Measurements from ENCODE around the gene CFLAR. TPM values are rescaled to one million over a fixed set of nuclear protein-coding genes. Genes with fewer than 3 reads are reported as not detected.

CFLAR gene
- total and polyA plus RNA-seq, 2 of the 13 experiments (the other 11 are each of a cell fraction or from before 2014, with no cell fraction given): 43.8 to 92.1 TPM

GRCh38 chr2:201204655-201205514, 88.9 kb downstream of the CFLAR start (continued):
- peak in 1 of 2 experiments; percentile 27; a peak in 1 of 4 replicates for TF ChIP-seq ATF4 (CRISPR knock-in tag; IDR thresholded peaks at IDR 0.05)
- no peak; the same call in 1 of the 2 replicates for TF ChIP-seq ZNF616 (CRISPR knock-in tag; IDR thresholded peaks at IDR 0.05; ENCODE audit: low read depth)
- no peak for TF ChIP-seq MLLT10 (CRISPR knock-in tag; IDR thresholded peaks at IDR 0.05)
- no peak; the same call in 1 of the 2 replicates for TF ChIP-seq SMC3 (IDR thresholded peaks at IDR 0.05; ENCODE audit: low read length)
- TF ChIP-seq ZNF773 (CRISPR knock-in tag; IDR thresholded peaks at IDR 0.05; ENCODE audit: borderline replicate concordance): no peak
- peak; percentile 85 for TF ChIP-seq CREM (IDR thresholded peaks at IDR 0.05)
- no peak for TF ChIP-seq CREM (CRISPR knock-in tag; IDR thresholded peaks at IDR 0.05)
- peak; percentile 71 for TF ChIP-seq ERF (CRISPR knock-in tag; IDR thresholded peaks at IDR 0.05)
- TF ChIP-seq POLR2AphosphoS5 (IDR thresholded peaks at IDR 0.05; ENCODE audit: low read depth, low read length): peak; percentile 98
- TF ChIP-seq SP1 (IDR thresholded peaks at IDR 0.05): no peak
- TF ChIP-seq SP1 (CRISPR knock-in tag; IDR thresholded peaks at IDR 0.05): peak; percentile 23; the same call in 1 of the 2 replicates
- TF ChIP-seq, protein P1, sequence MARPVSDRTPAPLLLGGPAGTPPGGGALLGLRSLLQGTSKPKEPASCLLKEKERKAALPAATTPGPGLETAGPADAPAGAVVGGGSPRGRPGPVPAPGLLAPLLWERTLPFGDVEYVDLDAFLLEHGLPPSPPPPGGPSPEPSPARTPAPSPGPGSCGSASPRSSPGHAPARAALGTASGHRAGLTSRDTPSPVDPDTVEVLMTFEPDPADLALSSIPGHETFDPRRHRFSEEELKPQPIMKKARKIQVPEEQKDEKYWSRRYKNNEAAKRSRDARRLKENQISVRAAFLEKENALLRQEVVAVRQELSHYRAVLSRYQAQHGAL (CRISPR knock-in tag; IDR thresholded peaks at IDR 0.05; ENCODE audit: not compliant biosample characterization): no peak
- no peak for TF ChIP-seq REXO4 (CRISPR knock-in tag; IDR thresholded peaks at IDR 0.05; ENCODE audit: borderline replicate concordance)
- TF ChIP-seq, protein P2, sequence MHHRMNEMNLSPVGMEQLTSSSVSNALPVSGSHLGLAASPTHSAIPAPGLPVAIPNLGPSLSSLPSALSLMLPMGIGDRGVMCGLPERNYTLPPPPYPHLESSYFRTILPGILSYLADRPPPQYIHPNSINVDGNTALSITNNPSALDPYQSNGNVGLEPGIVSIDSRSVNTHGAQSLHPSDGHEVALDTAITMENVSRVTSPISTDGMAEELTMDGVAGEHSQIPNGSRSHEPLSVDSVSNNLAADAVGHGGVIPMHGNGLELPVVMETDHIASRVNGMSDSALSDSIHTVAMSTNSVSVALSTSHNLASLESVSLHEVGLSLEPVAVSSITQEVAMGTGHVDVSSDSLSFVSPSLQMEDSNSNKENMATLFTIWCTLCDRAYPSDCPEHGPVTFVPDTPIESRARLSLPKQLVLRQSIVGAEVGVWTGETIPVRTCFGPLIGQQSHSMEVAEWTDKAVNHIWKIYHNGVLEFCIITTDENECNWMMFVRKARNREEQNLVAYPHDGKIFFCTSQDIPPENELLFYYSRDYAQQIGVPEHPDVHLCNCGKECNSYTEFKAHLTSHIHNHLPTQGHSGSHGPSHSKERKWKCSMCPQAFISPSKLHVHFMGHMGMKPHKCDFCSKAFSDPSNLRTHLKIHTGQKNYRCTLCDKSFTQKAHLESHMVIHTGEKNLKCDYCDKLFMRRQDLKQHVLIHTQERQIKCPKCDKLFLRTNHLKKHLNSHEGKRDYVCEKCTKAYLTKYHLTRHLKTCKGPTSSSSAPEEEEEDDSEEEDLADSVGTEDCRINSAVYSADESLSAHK (CRISPR knock-in tag; IDR thresholded peaks at IDR 0.05; ENCODE audit: borderline replicate concordance): peak; percentile 18; the same call in 1 of the 2 replicates
- no peak for TF ChIP-seq ZNF703 (CRISPR knock-in tag; IDR thresholded peaks at IDR 0.05; ENCODE audit: borderline replicate concordance)
- TF ChIP-seq SYNCRIP (IDR thresholded peaks at IDR 0.05; ENCODE audit: insufficient read depth, low read depth, low read length): no peak
- TF ChIP-seq, protein P3, sequence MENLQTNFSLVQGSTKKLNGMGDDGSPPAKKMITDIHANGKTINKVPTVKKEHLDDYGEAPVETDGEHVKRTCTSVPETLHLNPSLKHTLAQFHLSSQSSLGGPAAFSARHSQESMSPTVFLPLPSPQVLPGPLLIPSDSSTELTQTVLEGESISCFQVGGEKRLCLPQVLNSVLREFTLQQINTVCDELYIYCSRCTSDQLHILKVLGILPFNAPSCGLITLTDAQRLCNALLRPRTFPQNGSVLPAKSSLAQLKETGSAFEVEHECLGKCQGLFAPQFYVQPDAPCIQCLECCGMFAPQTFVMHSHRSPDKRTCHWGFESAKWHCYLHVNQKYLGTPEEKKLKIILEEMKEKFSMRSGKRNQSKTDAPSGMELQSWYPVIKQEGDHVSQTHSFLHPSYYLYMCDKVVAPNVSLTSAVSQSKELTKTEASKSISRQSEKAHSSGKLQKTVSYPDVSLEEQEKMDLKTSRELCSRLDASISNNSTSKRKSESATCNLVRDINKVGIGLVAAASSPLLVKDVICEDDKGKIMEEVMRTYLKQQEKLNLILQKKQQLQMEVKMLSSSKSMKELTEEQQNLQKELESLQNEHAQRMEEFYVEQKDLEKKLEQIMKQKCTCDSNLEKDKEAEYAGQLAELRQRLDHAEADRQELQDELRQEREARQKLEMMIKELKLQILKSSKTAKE (CRISPR knock-in tag; IDR thresholded peaks at IDR 0.05; ENCODE audit: borderline replicate concordance): no peak
